Fibroblast of skin of scalp (primary cell): ENCODE data around the gene DNASE2.

Experiments used
- DNase-seq: peaks from one replicate; pipeline ENCODE4 v3.0.0-alpha.2; 2013

The DNASE2 gene

DNA sequence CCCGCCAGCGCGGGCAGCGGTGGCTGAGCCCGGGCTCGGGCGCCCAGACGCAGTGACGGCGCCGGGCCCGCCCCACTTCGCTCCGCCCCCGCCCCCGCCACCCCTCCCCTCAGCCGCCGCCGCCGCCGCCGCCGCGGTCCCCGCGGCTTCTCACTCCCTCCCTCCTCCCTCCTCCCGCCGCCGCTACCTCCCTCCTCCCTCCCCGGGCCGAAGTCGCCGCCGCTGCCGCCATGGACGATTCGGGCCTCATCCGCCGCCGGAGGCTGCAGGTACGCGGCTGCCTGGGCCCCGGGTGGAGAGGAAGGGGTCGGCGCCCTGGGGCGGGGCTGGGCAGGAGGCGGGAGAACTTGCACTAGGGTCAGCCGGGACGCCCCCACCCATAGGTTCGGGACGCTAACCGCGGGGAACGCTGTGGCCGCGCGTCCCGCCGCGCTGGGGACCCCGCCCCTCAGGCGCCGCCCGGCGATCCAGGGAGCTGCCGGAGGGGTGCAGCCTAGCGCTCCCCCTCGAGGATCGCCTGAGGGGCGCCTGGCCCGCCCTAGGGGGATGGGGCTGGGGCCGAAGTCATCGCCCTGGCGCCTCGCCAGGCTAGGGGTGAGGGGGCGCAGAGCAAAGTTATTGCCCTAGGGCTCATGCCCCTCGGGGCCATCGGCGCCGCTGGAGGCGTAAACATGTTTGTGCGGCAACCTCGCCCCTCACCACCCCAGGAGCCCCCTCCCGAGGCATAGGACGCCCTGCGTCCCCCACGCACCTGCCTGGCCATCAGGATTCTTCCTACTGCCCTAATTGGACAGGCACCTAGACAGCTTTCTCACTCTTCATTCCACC lies 47.3 kb downstream of the DNASE2 start:
- DNase-seq: peak; percentile 28

GRCh38 chr19:12833418-12833737 lies 47.9 kb downstream of the DNASE2 start:
- no peak for DNase-seq

- DNase-seq: no peak
Observed at GRCh38 chr19:12828494-12828893, 52.8 kb downstream of the DNASE2 start.

GRCh38 chr19:12825254-12826131 lies 55.8 kb downstream of the DNASE2 start:
- peak; percentile 67 for DNase-seq
